ENCODE measurements around the gene ADORA3.

The ADORA3 gene

DNA sequence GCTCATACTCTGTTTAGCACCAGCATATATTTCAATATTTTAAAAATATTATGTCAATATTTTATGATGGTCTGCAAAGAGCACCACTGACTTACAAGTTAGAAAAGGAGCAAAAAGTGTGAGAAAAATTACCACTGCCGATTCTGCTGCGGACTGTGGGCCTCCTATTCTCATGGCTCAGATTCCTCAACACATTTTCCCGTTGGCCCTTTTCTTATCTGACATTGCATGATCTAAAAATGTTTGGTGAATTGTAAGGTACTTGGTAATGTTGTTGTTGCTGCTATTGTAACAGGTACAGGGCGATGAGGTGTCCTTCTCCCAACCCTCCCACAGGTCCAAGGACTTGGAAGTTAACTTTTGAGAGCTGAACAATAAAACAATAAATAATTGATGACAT, 28.9 kb downstream of the ADORA3 start:
- no peak for DNase-seq (ENCODE audit: low spot score)

DNA sequence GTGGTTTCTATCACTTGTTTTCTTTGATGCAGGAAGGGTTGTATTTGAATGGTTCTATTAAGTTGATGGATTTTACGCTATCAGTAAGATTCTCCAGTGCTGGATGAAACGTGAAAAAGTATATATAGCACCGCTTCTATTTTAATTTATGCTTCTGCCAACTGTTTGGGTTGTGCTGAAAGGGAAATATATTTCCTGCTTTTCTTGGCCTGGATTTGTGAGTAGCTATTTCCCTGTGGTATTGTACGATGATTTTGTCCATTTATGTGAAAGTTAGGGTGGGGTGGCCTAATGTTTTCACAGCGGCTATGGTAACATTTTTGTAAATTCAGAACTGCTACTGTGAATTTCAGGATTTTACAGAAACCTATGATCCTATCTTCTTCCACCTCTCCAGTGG, 29.3 kb downstream of the ADORA3 start:
- no peak for DNase-seq (ENCODE audit: low spot score)

DNA sequence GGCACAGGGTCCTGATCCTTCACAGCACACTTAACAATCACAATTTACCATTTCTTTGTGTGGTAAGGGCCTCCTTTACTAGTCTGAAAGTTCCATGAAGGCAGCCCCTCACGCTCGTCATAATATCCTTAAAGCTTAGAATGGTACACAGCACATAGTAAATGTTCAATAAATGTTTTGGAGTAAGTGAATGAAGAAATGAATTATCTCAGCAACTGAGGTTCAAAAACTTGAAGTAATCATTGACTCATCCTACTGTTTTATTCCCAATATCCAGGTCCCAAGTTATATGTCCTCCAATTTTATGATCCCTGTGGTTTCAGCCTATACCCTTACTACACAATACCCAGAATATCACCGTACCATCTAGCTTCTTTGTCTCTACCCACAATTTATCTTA, 31.9 kb downstream of the ADORA3 start:
- DNase-seq (ENCODE audit: low spot score) = no peak

DNA sequence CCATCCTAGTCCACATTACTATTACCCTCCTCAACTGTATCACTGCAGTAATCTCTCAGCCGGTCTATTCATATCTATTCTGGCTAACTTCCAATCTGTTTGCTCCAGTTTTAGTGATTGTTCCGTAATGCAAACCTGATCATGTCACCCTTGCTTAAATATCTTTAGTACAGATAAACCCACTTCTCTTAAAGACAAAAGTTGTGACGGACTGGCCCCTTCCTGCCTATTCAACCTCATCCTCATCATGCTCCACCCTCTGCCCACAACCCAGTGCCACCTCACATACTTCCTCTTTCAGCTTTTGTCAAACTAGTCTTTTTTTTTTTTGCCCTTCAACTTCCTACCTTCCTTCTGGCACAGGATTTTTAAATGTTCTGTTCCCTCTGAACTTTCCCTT, 32.4 kb downstream of the ADORA3 start:
- DNase-seq (ENCODE audit: low spot score) = peak; percentile 51

DNA sequence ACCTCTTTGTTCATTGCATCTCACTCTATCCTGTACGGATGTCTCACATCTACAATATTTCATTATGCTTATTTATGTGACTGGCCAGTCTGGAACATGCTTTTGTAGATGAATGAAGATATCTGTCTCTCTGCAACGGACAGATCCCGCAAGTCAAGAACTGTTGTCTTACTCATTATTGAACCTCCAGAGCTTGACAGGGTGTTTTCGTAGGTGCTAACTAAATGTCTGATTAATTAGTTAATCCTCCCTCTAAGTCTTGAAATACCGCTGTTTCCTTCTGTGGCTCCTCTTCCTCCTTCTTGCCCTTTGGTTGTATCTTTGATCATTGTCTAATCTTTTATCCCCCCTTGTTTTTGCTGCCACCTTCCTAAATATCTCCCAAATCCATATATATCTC, 32.8 kb downstream of the ADORA3 start:
- no peak for DNase-seq (ENCODE audit: low spot score)

DNA sequence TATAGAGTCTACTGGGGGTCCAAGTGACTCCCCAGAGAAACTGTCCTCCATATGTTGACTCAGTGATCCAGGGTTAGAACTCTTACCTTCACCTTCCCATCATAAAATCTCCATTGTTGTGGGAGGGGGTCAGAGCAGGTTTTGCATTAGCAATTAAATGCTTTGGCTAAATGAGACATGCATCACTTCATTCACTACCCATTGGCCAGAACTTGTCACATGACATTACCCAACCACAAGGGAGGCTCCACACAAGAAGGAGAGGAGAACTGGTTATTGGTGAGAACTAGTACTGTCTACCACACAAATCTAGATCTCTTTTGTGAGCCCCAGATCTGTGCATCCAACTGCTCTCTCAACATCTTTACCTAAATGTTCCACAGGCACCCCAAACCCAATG, 33.9 kb downstream of the ADORA3 start:
- DNase-seq (ENCODE audit: low spot score) = no peak

DNA sequence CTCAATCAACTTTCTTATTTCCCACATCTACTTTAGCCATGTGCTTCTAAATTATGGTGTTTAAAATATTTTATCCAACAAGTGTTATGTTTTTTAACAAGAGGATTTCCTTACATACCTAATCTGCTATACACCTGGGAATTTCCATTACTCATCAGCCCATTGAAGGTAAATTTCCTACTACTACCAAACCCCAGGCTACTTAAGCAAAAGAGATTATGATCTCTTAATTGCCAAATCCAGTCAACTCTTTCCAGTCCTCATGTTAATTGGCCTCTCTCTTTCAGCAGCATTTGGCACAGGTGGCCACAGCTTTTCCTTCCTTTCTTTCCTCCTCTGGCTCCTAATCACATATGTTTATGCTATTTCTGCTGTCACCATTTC, 34.7 kb downstream of the ADORA3 start:
- no peak for DNase-seq (ENCODE audit: low spot score)

DNA sequence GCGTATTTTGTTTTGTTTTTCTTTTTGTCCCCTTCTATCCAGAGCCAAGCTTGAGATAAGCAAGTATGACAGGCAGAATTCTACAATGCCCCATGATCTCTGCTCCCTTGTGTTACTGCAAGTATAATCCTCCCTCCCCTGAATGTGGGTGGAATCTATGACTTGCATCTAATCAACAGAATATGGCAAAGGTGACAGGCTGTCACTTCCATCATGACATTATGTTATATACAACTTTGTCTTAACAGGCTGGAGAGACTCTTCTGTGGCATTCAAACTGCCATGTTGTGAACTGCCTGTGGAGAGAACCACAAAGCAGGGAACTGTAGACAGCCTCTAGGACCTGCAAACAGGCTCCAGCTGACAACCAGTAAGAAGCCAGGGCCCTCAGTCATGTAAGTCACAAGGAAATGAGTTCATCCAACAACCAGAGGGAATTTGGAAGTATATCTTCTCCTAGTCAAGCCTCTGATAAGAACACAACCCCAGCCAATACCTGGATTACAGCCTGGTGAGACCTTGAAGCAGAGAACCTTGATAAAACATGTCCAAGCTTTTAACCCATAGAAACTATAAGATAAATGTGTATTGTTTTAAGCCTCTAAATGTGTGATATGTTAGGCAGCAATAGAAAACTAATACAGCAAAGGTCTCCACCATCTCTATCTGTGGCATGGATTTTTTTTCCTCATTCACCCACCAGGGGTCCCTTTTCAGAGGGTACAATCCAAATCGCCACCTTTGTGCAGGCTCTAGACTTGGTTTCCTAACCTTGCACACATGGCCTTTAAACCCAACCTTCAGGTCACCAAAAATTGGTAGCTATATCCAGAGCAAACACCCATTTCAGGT, 35.3 kb downstream of the ADORA3 start:
- no peak for DNase-seq (ENCODE audit: low spot score)

DNA sequence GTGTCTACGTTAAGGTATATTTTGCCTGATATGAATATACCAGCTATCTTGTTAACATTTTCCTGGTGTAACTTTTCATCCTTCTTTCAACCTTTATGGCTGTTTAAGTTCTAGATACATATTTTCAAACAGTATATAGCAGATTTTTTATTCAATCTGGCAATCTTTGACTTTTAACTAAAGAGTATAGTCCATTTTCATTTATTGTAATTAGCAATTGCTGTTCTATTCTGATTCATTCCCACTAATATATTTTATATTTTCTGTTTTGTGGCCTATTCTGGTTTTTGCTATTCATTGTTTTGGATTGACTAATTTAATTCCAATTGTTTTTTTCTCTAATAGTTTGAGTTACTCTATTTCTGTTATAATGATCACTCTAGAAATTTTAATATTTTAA, 37.0 kb downstream of the ADORA3 start:
- DNase-seq (ENCODE audit: low spot score) = no peak

DNA sequence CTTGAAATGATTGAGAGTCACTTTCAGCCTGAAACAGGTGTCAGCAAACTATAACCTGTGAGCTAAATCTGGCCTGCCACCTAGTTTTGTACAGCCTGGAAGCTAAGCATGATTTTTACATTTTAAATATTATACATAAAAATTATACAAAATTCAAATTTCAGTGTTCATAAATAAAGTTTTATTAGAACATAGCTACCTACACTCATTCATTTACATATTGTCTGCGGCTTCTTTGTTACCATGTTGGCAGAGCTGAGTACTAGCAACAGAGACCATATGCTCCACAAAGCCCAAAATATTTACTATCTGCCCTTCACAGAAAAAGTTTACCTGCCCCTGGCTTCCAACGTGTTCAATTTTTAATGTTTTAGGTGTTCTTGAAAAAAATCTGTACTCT, 37.7 kb downstream of the ADORA3 start:
- DNase-seq (ENCODE audit: low spot score) = no peak

DNA sequence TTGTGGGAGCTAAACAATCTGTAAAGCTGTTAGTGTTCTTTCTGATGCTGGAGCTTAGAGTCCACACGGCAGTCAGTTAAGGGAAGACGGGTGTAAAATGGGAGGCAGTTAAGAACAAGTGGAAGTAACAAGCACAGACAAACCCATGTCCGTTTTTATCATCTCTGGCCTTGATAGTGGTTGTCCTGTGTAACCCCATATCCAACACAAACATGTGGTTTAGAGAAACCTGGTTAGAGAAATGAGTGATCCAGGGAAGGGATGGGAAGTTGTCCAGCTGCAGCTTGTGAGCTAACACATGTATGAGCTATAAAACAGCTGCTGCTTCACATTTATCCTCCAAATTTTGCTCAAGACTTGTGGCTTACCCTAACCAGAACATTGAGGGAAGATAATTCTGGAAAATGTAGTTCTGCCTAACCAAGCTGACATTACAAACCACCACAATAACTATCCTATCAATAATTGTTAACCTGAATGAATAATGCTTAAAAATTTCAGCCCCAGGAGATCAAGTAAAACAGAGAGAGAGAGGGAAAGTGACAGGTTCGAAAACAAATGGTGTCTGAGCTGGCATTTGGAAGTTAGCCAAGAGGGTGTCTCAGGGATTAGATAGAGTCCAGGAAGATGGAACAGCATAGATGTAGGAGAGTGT, 40.3 kb downstream of the ADORA3 start:
- DNase-seq (ENCODE audit: low spot score) = no peak

DNA sequence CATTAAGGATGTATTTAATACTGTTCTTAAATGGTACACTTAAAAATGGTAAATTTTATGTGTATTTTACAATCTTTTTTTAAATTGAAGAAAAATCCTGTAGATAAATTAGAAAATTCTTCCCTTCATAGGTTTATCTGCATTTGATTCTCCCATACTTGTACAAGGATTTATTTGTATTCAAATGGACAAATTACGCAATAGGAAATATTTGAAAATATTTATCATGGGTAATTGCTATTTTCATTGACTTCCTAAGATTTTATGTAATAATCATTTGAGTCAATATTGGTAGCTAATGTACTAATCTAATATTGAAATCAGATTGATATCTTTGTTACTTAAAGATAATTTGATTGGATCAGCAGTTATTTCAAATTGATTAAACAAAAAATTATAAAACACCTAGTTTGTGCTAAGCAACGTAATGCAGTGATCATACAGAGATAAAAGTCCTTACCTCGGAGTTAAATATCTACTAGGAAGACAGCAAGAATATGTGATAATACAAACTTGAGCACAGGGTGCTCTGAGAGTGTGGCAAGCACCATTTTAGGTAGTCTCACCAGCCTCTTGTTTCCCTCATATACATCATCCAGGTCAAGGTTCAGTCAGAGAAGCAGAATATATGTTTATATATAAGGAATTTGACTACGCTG, 40.9 kb downstream of the ADORA3 start:
- no peak for DNase-seq (ENCODE audit: low spot score)

DNA sequence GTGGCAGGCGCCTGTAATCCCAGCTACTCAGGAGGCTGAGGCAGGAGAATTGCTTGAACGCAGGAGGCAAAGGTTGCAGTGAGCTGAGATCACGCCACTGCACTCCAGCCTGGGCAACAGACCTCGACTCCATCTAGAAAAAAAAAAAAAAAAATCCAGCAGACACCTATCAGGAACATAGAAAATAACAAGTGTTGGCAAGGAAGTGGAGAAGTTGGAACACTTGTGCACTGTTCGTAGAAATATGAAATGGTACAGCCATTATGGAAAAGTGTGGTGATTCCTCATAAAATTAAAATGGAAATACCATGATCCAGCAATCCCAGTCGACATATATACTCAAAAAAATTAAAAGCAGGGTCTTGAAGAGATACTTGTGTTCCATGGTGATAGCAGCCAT, 41.7 kb downstream of the ADORA3 start:
- no peak for DNase-seq (ENCODE audit: low spot score)

DNA sequence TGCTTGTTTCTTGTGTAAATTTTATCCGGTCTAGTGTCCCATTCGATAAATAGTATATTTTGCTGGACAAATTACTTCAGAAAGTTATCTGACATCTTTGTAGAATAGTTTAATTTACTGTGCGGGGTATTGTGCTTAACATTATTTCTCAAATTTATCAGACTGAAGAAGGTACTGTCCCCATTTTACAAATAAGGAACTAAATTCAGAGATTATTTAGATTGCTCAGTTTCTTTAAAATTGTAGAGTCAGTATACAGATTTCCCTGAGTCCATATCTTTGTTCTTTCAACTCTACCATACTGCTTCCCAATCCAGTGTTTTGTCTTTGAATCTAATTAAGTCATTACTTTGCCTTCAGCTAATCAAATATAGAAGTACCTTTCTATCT, 47.8 kb downstream of the ADORA3 start:
- no peak for DNase-seq (ENCODE audit: low spot score)

DNA sequence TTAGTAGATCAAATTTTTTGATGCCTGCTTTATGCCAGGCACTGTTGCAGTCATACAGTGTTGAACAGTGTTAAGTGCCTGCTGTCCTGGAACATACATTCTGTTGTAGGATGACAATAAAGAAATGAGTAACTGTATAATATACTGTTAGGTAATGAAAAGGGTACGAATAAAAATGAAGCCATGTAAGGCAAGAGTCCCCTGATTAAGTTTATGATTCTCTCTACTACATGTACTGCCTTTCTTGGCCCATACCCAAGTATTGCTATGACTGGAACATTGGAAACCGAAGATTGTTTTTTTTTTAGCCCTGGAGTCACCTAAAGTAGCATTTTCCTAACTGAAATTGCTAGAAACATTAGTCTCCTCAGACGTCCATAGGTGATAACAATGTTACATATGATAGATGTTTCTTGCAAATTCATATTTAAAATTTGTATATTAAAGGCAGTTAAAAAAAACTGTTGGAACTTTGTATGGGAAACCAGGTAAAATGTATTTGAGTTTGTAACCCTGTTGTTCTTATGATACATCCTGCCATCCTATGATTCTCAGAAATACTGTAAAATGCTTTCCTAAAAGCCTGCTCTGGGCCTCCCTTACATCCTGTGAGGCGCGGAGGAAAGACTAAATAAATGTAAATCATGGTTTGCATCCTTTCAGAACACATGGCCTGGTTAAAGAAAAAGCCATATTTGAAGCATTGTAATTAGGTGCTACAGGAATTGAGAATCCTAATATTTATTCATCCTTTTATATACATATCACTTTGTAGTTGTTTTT, 48.4 kb downstream of the ADORA3 start:
- no peak for DNase-seq (ENCODE audit: low spot score)

DNA sequence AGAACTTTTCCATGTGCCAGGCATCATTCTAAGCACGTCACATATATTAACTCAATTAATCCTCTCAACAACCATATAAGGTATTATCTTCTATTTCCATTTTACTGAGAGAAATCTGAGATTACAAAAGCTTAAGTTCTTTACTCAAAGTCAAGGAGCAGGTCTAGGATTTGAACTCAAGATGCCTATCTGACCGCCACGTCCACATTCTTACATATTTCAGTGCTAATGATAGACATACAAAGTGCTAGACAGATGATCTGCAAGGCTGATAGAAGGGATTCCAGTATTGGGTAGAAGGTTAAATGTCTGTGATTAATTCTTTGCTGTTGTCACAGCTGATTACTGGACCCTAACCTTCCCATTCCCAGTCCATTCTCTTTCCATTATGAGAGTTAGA, 49.7 kb downstream of the ADORA3 start:
- no peak for DNase-seq (ENCODE audit: low spot score)

DNA sequence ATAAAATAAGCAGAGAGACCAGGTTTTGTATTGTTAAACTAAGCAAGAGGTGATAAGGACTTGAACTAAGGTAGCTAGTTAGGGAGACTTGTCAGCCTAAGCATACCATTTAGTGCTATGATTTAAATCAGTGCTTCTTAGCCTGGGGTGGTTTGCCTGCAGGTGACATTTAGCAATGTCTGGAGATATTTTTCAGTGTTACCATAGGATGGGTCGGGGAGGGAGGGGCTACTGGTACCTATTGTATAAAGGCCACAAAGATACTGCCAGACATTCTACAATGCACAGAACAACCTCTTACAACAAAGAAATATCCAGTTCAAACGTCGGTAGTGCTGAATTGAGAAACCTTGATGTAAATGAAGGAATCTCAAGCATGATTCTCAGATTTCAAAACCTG, 50.9 kb downstream of the ADORA3 start:
- no peak for DNase-seq (ENCODE audit: low spot score)

DNA sequence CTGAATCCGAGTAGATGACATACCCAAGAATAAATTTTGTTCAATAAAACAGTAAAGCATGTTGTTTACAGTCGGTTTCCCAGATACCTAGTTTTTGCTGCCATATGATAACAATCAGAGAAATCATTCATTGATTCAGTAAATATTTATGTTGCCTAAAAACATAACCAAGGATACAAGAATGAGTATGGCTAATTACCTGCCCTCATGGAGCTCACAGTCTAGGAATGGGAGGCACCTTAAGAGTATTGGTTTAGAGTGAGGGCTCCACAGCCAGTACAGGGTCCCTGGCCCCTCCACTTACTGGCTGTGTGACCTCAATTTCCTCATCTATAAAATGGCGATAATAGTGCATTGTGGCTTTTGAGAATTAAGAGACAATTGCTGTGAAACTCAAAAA, 53.2 kb downstream of the ADORA3 start:
- DNase-seq (ENCODE audit: low spot score) = no peak

DNA sequence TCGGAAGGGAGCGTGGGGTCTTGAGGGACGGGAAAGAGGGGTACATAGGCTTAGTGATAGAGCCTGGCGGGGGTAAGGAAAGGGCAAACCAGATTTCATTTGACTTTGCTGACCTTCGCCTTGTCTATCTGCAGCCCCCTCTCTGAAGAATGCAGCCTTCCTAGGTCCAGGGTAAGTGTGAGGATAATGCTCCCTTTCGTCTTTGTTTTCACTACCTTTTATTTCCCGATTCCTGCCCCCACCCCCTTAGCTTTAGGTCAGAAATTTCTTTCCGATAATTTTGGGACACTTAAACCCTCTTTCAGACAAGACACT, 53.8 kb downstream of the ADORA3 start:
- no peak for DNase-seq (ENCODE audit: low spot score)
